ENCODE data around the gene YKT6.
A peak's percentile ranks its signal among the peaks of the same experiment; 100 is the strongest.

GRCh38 chr7:44218418-44219201, 17.8 kb downstream of the YKT6 start:
- TF ChIP-seq CHD2 (IDR thresholded peaks at IDR 0.05; ENCODE audit: low read length) (no peak), CTCF (IDR thresholded peaks at IDR 0.05; ENCODE audit: control extremely low read depth in 1 of 3, insufficient read depth in 1 of 3, low read depth in 1 of 3, low read length in 3 of 3) (peak in 2 of 3 experiments; percentile 41 to 42; a peak in 2 of 4 replicates), BACH1 (IDR thresholded peaks at IDR 0.05; ENCODE audit: low read length) (no peak), YY1 (IDR thresholded peaks at IDR 0.05; ENCODE audit: low read depth, low read length) (no peak), POLR2A (IDR thresholded peaks at IDR 0.05; ENCODE audit: control extremely low read depth in 1 of 2, low read depth in 2 of 2, low read length in 2 of 2) (no peak), SP4 (IDR thresholded peaks at IDR 0.05; ENCODE audit: low read length) (no peak), ATF3 (IDR thresholded peaks at IDR 0.05; ENCODE audit: insufficient read depth, low read depth, low read length) (no peak), RFX5 (IDR thresholded peaks at IDR 0.05; ENCODE audit: borderline replicate concordance, low read depth, low read length) (no peak), EZH2 (IDR thresholded peaks at IDR 0.05; ENCODE audit: low read depth, low read length, severe bottlenecking) (no peak), CREB1 (IDR thresholded peaks at IDR 0.05) (no peak), POLR2AphosphoS5 (IDR thresholded peaks at IDR 0.05; ENCODE audit: low read depth, low read length) (no peak)

Measured in H1 (cell line).